Measurements from ENCODE around the gene RPS18. TPM values are rescaled to one million over a fixed set of nuclear protein-coding genes. Genes with fewer than 3 reads are reported as not detected.

The RPS18 gene
- total RNA-seq, 1 donor from 2014 or later, result 1,687 TPM

GRCh38 chr6:33316603-33317418 lies 44.9 kb downstream of the RPS18 start:
- Histone ChIP-seq H3K4me3 (peak overlapping the region; percentile 60), H3K27me3 (no peaks in the 10 kb centered on the region), H3K27ac (peak overlapping the region; percentile 42), H3K4me1 (peaks cover 62% of the 10 kb centered on the region), H3K36me3 (peaks cover 28% of the 10 kb centered on the region), H3K9me3 (no peaks in the 10 kb centered on the region)
- ATAC-seq (no peak), DNase-seq (no peak)
- no peak for TF ChIP-seq CTCF (IDR thresholded peaks at IDR 0.05)
- intact Hi-C loops (cut with DNase I), result no loop called here

DNA sequence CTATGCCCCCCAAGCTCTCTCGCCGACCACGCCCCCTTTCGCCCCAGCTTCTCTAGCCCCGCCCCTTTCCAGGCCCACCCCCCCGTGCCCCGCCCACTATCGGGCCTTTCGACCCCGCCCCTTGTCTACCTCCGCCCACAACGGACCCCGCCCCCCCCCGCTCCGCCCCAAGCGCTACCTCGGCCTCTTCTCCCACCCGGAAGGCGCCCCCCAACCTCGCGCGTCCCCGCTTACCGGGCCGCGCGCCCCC lies 45.5 kb downstream of the RPS18 start:
- TF ChIP-seq CTCF (IDR thresholded peaks at IDR 0.05), result no peak
- H3K4me1 ChIP-seq, result peaks cover 59% of the 10 kb centered on the region
- intact Hi-C loops (cut with DNase I), result no loop called here
- no peaks in the 10 kb centered on the region for H3K9me3 ChIP-seq
- ATAC-seq (peak; percentile 10), DNase-seq (no peak)
- H3K27ac ChIP-seq, result peak overlapping the region; percentile 65
- peaks cover 28% of the 10 kb centered on the region for H3K36me3 ChIP-seq
- peak overlapping the region; percentile 60 for H3K4me3 ChIP-seq
- H3K27me3 ChIP-seq, result no peaks in the 10 kb centered on the region

DNA sequence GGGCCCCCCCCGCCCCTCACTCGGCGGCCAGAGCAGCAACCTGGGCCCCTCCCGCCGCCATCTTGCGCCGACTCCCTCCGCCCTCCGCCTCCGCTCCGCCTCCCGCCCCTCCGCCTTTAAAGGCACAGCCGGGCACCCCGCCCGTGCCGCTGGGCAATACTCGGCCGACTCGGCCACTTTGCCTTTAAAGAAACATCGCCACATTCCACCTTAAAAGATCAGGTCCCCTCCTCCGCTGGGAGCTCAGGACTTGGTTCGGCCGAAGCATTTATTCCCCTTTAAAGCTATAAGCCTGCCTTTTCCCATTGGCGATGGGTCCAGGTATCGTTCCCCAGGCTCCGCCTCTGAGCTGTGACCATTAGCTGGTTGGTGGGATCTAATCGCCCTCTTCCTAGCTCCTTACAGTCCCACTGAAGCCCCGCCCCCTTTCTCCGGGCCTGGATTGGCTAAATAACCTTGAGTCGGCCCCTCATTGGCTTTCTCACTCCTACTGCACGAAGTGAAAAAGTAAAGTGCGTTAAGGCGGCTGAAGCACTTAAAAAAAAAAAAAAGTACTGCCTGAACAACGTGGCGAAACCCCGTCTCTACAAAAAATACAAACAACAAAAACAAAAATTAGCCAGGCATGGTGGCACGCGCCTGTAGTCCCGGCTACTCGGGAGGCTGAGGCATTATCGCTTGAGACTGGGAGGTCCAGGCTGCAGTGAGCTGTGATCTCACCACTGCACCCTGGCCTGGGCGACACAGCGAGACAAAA lies 46.0 kb downstream of the RPS18 start, which contains the start of gene ZBTB22:
ZBTB22 (minus strand) TSS at position 76 of the 757 bp plus-strand sequence. CDS start 828 bp downstream, outside the sequence.
- peak; percentile 81 for ATAC-seq
- Histone ChIP-seq H3K4me1 (peaks cover 56% of the 10 kb centered on the region), H3K27ac (peak within 1 kb of the TSS; percentile 65), H3K4me3 (peak within 1 kb of the TSS; percentile 60), H3K36me3 (peaks cover 28% of the 10 kb centered on the region), H3K9me3 (no peaks in the 10 kb centered on the region), H3K27me3 (no peaks in the 10 kb centered on the region)
- TF ChIP-seq CTCF (IDR thresholded peaks at IDR 0.05), result no peak
- intact Hi-C loops (cut with DNase I), result no loop called here
- peak; percentile 99 for DNase-seq

DNA sequence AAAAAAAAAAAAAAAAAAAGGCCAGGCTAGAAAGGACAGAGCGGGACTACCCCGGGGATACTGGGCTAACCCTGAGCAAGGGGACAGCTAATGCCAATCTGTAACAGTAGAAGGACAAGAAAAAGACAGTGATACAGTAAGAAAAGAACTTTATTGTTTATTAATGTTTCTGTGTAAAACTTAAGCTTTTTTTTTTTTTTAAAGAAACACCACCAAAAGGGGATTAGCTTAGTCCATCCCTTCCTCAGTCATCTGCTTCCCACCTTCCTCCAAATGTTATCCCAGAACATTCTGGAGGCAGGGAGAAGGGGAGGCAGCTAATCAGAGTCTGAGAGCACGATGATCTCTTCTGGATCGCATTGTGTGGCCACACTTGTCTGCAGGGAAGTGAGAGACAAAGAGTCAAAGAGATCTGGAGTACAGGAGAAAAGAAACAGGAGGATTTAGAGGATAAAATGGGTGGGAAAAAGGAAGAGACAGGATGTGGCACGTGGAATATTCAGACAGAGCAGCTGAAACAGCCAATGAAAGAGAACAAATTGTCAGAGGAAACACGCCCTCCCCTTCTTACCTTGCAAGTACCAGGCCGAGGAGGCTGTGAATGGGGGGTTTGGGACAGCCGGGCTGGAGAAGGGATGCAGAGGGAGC lies 46.7 kb downstream of the RPS18 start:
- no peak for ATAC-seq
- TF ChIP-seq CTCF (IDR thresholded peaks at IDR 0.05), result no peak
- H3K4me1 ChIP-seq, result peaks cover 57% of the 10 kb centered on the region
- H3K27me3 ChIP-seq, result no peaks in the 10 kb centered on the region
- no peak for DNase-seq
- intact Hi-C loops (cut with DNase I), result no loop called here
- peak overlapping the region; percentile 60 for H3K4me3 ChIP-seq
- no peaks in the 10 kb centered on the region for H3K9me3 ChIP-seq
- H3K36me3 ChIP-seq, result peaks cover 28% of the 10 kb centered on the region
- peak overlapping the region; percentile 65 for H3K27ac ChIP-seq

- DNase-seq, result no peak
- H3K27ac ChIP-seq, result no peak overlapping the region
- no peaks in the 10 kb centered on the region for H3K9me3 ChIP-seq
- H3K27me3 ChIP-seq, result no peaks in the 10 kb centered on the region
- H3K4me1 ChIP-seq, result peaks cover 55% of the 10 kb centered on the region
- H3K4me3 ChIP-seq, result no peak overlapping the region
- intact Hi-C loops (cut with DNase I), result no loop called here
- ATAC-seq, result no peak
- H3K36me3 ChIP-seq, result peaks cover 28% of the 10 kb centered on the region
- no peak for TF ChIP-seq CTCF (IDR thresholded peaks at IDR 0.05)
These were observed 48.1 kb downstream of the RPS18 start for GRCh38 chr6:33319939-33320314.

All from upper lobe of right lung (tissue), 1 donor.